Measurements from ENCODE around the gene JUP.
A peak's percentile ranks its signal among the peaks of the same experiment; 100 is the strongest.

The JUP gene

DNA sequence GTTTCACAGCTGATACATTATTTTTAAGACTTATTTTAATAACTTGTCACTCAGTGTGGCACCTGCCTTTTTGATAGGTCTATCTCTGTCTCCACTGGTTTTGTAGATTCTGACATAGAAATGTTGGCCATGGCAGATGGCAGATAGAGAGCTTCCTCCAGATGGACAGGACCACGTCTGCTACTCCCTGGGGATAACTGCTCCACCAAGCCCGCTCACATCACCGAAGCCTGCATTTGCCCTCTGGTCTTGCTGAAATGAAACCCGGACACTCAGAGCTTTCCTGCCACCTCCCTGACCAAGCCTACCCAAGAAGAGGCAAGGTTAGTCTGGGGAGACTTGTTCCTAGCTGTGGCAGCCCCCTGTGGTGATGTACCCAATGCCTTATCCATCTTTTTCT lies 35.6 kb downstream of the JUP start:
- no peak for DNase-seq

DNA sequence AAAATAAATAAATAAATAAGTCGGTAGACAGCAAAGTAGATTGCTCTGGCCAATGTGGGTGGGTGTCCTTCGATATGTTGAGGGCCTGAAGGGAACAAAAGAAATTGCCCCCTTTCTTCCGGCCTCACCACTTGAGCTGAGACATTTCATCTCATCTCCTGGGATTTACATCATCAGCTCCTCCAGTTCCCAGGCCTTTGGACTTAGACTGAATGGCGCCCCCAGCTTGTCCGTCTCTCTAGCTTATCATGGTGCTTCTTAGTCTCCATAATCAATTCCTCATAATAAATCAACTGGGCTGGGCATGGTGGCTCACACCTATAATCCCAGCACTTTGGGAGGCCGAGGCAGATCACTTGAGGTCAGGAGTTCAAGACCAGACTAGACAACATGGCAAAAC lies 38.2 kb downstream of the JUP start:
- no peak for DNase-seq

GRCh38 chr17:41741709-41742108 lies 44.8 kb downstream of the JUP start:
- no peak for DNase-seq

- no peak for DNase-seq
These were observed 46.0 kb downstream of the JUP start for GRCh38 chr17:41740506-41740905.

GRCh38 chr17:41739661-41740352 lies 46.7 kb downstream of the JUP start:
- no peak for DNase-seq

GRCh38 chr17:41738801-41739112 lies 47.8 kb downstream of the JUP start:
- DNase-seq, result no peak

GRCh38 chr17:41738077-41738800 lies 48.3 kb downstream of the JUP start:
- peak; percentile 68 for DNase-seq

- no peak for DNase-seq
These were observed 48.9 kb downstream of the JUP start for GRCh38 chr17:41737680-41738023.

GRCh38 chr17:41736983-41737679 lies 49.4 kb downstream of the JUP start:
- no peak for DNase-seq

GRCh38 chr17:41735744-41736143 lies 50.8 kb downstream of the JUP start:
- DNase-seq, result no peak

- no peak for DNase-seq
These were observed 51.6 kb downstream of the JUP start for GRCh38 chr17:41734949-41735313.

GRCh38 chr17:41734139-41734948 lies 52.2 kb downstream of the JUP start, which contains the start of gene HAP1:
Gene HAP1, minus strand, starts transcription at chr17:41734643. Its CDS starts 9 bp downstream, at chr17:41734634.
- no peak for DNase-seq

GRCh38 chr17:41733348-41734138 lies 53.0 kb downstream of the JUP start:
- DNase-seq, result no peak

DNA sequence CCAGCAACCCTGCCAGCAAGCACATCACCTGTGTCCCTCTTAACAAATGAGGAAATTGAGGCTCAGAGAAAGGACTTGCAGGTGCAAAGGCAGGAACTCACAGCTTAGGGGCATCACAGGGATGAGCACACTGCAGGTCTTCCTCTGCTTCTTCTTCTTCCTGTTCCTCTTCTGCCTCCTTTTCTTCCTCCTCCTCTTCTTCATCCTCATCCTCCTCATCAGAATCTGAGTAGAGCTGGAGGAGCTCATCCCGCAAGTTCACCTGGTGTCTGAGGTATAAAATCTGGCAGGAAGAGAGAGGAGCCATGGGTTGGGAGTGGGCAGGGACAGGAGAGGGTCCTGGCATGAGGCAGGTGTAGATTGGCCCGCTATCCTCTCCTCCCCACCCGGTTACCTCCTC lies 54.7 kb downstream of the JUP start:
- no peak for DNase-seq

DNA sequence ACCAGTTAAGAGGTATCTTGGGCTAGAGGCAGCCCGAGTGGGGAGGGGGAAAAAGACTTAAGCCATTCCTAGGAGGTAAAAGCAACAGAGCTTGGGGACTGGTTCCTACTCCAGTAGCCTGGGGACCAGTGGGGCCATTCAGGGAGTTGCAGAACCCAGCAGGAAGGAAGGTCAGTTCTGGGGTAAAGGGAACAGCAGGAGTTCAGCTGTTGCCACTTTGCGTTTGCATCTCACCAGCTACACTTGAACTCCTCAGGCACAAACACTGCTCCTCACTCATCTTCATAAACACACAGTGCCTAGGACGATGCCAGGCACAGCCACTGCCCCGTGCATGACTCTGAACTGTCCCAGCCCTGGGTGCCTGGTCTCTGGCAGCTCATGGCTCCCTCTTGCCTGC lies 56.0 kb downstream of the JUP start:
- DNase-seq, result no peak

GRCh38 chr17:41728056-41728455 lies 58.5 kb downstream of the JUP start:
- DNase-seq, result no peak

DNA sequence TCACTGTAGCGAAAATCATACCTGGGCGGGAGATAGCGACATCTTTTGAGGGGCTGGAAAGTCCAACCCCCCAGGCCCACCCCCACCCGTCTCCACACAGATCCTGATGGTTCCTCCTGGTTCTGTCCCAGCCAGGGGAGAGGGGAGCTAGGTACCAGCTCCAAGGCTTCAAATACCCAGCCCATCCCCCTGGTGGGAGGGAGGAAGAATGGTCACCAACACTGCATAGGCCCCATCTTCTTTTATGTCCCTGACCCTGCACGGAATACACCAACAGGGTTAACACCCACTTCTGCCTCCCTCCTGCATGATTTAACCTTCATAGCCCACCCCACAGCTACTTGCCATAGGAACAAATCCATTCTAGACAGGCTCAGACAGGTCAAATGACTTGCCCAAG lies 61.4 kb downstream of the JUP start:
- DNase-seq, result no peak

DNA sequence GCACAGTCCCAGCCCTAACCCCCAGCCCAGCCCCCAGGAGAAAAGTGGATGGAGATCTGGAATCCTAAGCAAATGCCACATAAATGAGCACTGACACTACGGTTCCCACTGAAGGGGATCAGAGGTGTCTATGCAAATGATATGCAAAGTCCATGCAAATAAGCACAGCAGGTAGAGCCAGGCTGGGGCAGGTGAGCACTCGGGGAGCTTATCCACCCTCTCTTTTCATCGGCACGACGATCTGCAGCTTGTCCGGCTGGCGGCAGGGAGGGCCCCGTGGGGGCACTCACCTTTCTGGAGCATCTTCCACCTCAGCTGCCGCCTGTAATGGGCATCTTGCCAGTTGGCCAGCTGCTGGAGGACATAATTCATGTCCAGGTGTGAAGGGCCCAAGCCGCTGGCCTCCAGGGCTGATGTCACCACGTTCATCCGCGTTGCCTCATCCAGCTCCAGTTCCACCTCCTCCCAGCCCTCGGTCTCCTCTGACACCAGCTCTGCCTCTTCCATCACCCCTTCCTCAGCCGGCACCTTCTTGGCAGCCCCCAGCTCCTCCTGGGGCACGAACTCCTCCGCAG lies 61.9 kb downstream of the JUP start:
- DNase-seq, result no peak

- no peak for DNase-seq
These were observed 62.6 kb downstream of the JUP start for GRCh38 chr17:41723801-41724475.

GRCh38 chr17:41722231-41722630 lies 64.3 kb downstream of the JUP start:
- no peak for DNase-seq

- DNase-seq, result no peak
These were observed 68.2 kb downstream of the JUP start for GRCh38 chr17:41718287-41718645.

Measured in effector CD4-positive, alpha-beta T cell (primary cell).